HG03045 (cell line): ENCODE measurements around the gene ATP8B4.

ENCODE experiments used
- ATAC-seq: cut with Tn5 transposase; IDR thresholded peaks from one replicate; pipeline ENCODE4 v1.9.1; 2021; ENCODE audit warnings: mild to moderate bottlenecking, moderate library complexity; ENCODE audit not compliant: unreplicated experiment

Gene ATP8B4

GRCh38 chr15:50042775-50043174, 76.3 kb downstream of the ATP8B4 start:
- no peak for ATAC-seq

- ATAC-seq, result no peak
Measured at GRCh38 chr15:50030456-50030855, 88.6 kb downstream of the ATP8B4 start.

- ATAC-seq, result no peak
Measured at GRCh38 chr15:50028326-50028725, 90.7 kb downstream of the ATP8B4 start.

GRCh38 chr15:50024281-50024680, 94.8 kb downstream of the ATP8B4 start:
- no peak for ATAC-seq

- no peak for ATAC-seq
Measured at GRCh38 chr15:50018491-50018890, 100.5 kb downstream of the ATP8B4 start.

- no peak for ATAC-seq
Measured at GRCh38 chr15:50017522-50017921, 101.5 kb downstream of the ATP8B4 start.

GRCh38 chr15:50016951-50017350, 102.1 kb downstream of the ATP8B4 start:
- ATAC-seq, result no peak

- ATAC-seq, result no peak
Measured at GRCh38 chr15:50012790-50013189, 106.2 kb downstream of the ATP8B4 start.

GRCh38 chr15:50009634-50010033, 109.4 kb downstream of the ATP8B4 start:
- ATAC-seq, result no peak

- peak; percentile 99 for ATAC-seq
Measured at GRCh38 chr15:50003786-50004334, 115.2 kb downstream of the ATP8B4 start.

GRCh38 chr15:49991587-49991986, 127.4 kb downstream of the ATP8B4 start:
- no peak for ATAC-seq

- no peak for ATAC-seq
Measured at GRCh38 chr15:49990835-49991545, 128.0 kb downstream of the ATP8B4 start.

- ATAC-seq, result no peak
Measured at GRCh38 chr15:49989498-49989897, 129.5 kb downstream of the ATP8B4 start.

GRCh38 chr15:49988766-49989165, 130.3 kb downstream of the ATP8B4 start:
- ATAC-seq, result no peak

GRCh38 chr15:49987896-49988295, 131.1 kb downstream of the ATP8B4 start:
- no peak for ATAC-seq

GRCh38 chr15:49987198-49987785, 131.7 kb downstream of the ATP8B4 start:
- ATAC-seq, result no peak

GRCh38 chr15:49986326-49986725, 132.7 kb downstream of the ATP8B4 start:
- no peak for ATAC-seq

GRCh38 chr15:49985463-49985862, 133.6 kb downstream of the ATP8B4 start:
- no peak for ATAC-seq

- no peak for ATAC-seq
Measured at GRCh38 chr15:49984436-49984835, 134.6 kb downstream of the ATP8B4 start.

GRCh38 chr15:49982584-49982983, 136.4 kb downstream of the ATP8B4 start:
- no peak for ATAC-seq

GRCh38 chr15:49979705-49980382, 139.2 kb downstream of the ATP8B4 start:
- ATAC-seq, result no peak

GRCh38 chr15:49978121-49978520, 140.9 kb downstream of the ATP8B4 start:
- ATAC-seq, result no peak
